ENCODE measurements around the gene TBX19. TPM values are rescaled to one million over a fixed set of nuclear protein-coding genes. Genes with fewer than 3 reads are reported as not detected.

Gene TBX19
- total RNA-seq, 1 experiment from 2014 or later = 3.0 TPM

GRCh38 chr1:168320149-168320548 lies 39.5 kb downstream of the TBX19 start:
- no peaks in the 10 kb centered on the region for H4K20me1 ChIP-seq (ENCODE audit: insufficient read depth)
- ATAC-seq (no peak), DNase-seq (ENCODE audit: low read depth, low spot score) (no peak)
- no peak overlapping the region for H2AFZ ChIP-seq (ENCODE audit: low read depth, low read length, poor library complexity, severe bottlenecking)
- no peak overlapping the region for H3K4me3 ChIP-seq (replicated peaks in 1 of 2; ENCODE audit: low read depth in 1 of 2, low read length in 2 of 2)
- no peak overlapping the region for H3K4me2 ChIP-seq (ENCODE audit: low read length)
- intact Hi-C loops (cut with micrococcal nuclease) = loop anchor here (2.0 kb wide), 1 partner anchor 85 kb away; no protein-coding TSS in a partner anchor
- H3K9me2 ChIP-seq (ENCODE audit: insufficient read depth) = no peaks in the 10 kb centered on the region
- no peak for TF ChIP-seq MAX (IDR thresholded peaks at IDR 0.05)
- TF ChIP-seq EGR1 (IDR thresholded peaks at IDR 0.05; ENCODE audit: low read depth) = no peak
- ChIA-PET RAD21 (ENCODE audit: low non-redundant PET in 1 of 2, low total read pairs in 2 of 2, uncharacterized antibody in 2 of 2, unreplicated experiment in 2 of 2) (interaction anchor here in 1 of 2 experiments (2.1 kb wide), 1 partner anchor 85 kb away, joined by 13 read pairs; no protein-coding TSS in a partner anchor), CTCF (interaction anchor here (1.2 kb wide), 1 partner anchor 85 kb away, joined by 5 read pairs; no protein-coding TSS in a partner anchor), POLR2A (no interaction called here)
- H3K27ac ChIP-seq (ENCODE audit: low read depth, low read length) = no peak overlapping the region; the same call in 1 of the 2 replicates
- H3K9ac ChIP-seq (ENCODE audit: low read length) = no peak overlapping the region
- no peaks in the 10 kb centered on the region for H3K36me3 ChIP-seq (ENCODE audit: control insufficient read depth in 1 of 2, insufficient read depth in 2 of 2, low read length in 2 of 2)
- H3K79me2 ChIP-seq (ENCODE audit: insufficient read depth, low read length) = no peaks in the 10 kb centered on the region
- no peaks in the 10 kb centered on the region for H3K27me3 ChIP-seq (ENCODE audit: insufficient read depth, low read length)
- no TSS peak for BruUV-seq (replicated peaks)
- peaks cover 13 to 28% of the 10 kb centered on the region in 2 experiments for H3K4me1 ChIP-seq (ENCODE audit: control insufficient read depth in 1 of 2, insufficient read depth in 2 of 2, low read length in 2 of 2)
- no peaks in the 10 kb centered on the region for H3K9me3 ChIP-seq (ENCODE audit: control insufficient read depth in 1 of 2, insufficient read depth in 1 of 2, low read depth in 1 of 2, low read length in 2 of 2)

GRCh38 chr1:168320800-168321450 lies 40.2 kb downstream of the TBX19 start:
- Histone ChIP-seq H3K4me1 (ENCODE audit: control insufficient read depth in 1 of 2, insufficient read depth in 2 of 2, low read length in 2 of 2) (peaks cover 13 to 28% of the 10 kb centered on the region in 2 experiments), H4K20me1 (ENCODE audit: insufficient read depth) (no peaks in the 10 kb centered on the region), H3K79me2 (ENCODE audit: insufficient read depth, low read length) (no peaks in the 10 kb centered on the region), H3K9me3 (ENCODE audit: control insufficient read depth in 1 of 2, insufficient read depth in 1 of 2, low read depth in 1 of 2, low read length in 2 of 2) (no peaks in the 10 kb centered on the region), H3K4me3 (replicated peaks in 1 of 2; ENCODE audit: low read depth in 1 of 2, low read length in 2 of 2) (no peak overlapping the region; a peak in 1 of 4 replicates), H2AFZ (ENCODE audit: low read depth, low read length, poor library complexity, severe bottlenecking) (no peak overlapping the region), H3K27ac (ENCODE audit: low read depth, low read length) (peak overlapping the region; percentile 45; the same call in 1 of the 2 replicates), H3K36me3 (ENCODE audit: control insufficient read depth in 1 of 2, insufficient read depth in 2 of 2, low read length in 2 of 2) (no peaks in the 10 kb centered on the region), H3K4me2 (ENCODE audit: low read length) (peak overlapping the region; percentile 62), H3K27me3 (ENCODE audit: insufficient read depth, low read length) (no peaks in the 10 kb centered on the region), H3K9ac (ENCODE audit: low read length) (peak overlapping the region; percentile 1; the same call in 1 of the 2 replicates), H3K9me2 (ENCODE audit: insufficient read depth) (no peaks in the 10 kb centered on the region)
- peak; percentile 93 for ATAC-seq
- peak; percentile 71 for DNase-seq (ENCODE audit: low read depth, low spot score)
- peak; percentile 88 for TF ChIP-seq FOSL1 (IDR thresholded peaks at IDR 0.05; ENCODE audit: low read depth)
- TF ChIP-seq CEBPB (IDR thresholded peaks at IDR 0.05; ENCODE audit: low read depth) = peak; percentile 40; the same call in 1 of the 2 replicates
- peak; percentile 86 for TF ChIP-seq JUND (IDR thresholded peaks at IDR 0.05)
- no peak for TF ChIP-seq TCF7L2 (IDR thresholded peaks at IDR 0.05; ENCODE audit: borderline replicate concordance, extremely low read depth, insufficient read depth, insufficient read length)
- TF ChIP-seq EZH2phosphoT487 (IDR thresholded peaks at IDR 0.05; ENCODE audit: borderline replicate concordance) = no peak
- 0 out of 2 replicates have a peak, but pooled peaks have one; percentile 21 for TF ChIP-seq ATF3 (IDR thresholded peaks at IDR 0.05)
- TF ChIP-seq POLR2A (IDR thresholded peaks at IDR 0.05; ENCODE audit: borderline replicate concordance, extremely low read depth, insufficient read depth, insufficient read length) = no peak
- TF ChIP-seq SIN3A (IDR thresholded peaks at IDR 0.05; ENCODE audit: low read depth) = 0 out of 2 replicates have a peak, but pooled peaks have one; percentile 36
- TF ChIP-seq ZFX (IDR thresholded peaks at IDR 0.05) = no peak
- TF ChIP-seq SRF (IDR thresholded peaks at IDR 0.05; ENCODE audit: low read depth) = no peak
- TF ChIP-seq CBX3 (IDR thresholded peaks at IDR 0.05; ENCODE audit: low read depth) = no peak; the same call in 1 of the 2 replicates
- TF ChIP-seq POLR2AphosphoS5 (IDR thresholded peaks at IDR 0.05; ENCODE audit: low read depth, low read length) = no peak
- no peak for TF ChIP-seq EGR1 (IDR thresholded peaks at IDR 0.05; ENCODE audit: low read depth)
- no peak for TF ChIP-seq YY1 (IDR thresholded peaks at IDR 0.05; ENCODE audit: extremely low read depth, insufficient replicate concordance, low read depth, low read length)
- peak; percentile 34; the same call in 1 of the 2 replicates for TF ChIP-seq RAD21 (IDR thresholded peaks at IDR 0.05; ENCODE audit: low read depth)
- TF ChIP-seq SP1 (IDR thresholded peaks at IDR 0.05; ENCODE audit: low read depth) = peak; percentile 72
- no TSS peak for BruUV-seq (replicated peaks)
- ChIA-PET POLR2A (no interaction called here), RAD21 (ENCODE audit: low non-redundant PET in 1 of 2, low total read pairs in 2 of 2, uncharacterized antibody in 2 of 2, unreplicated experiment in 2 of 2) (interaction anchor here in 1 of 2 experiments (2.1 kb wide), 1 partner anchor 86 kb away, joined by 13 read pairs; no protein-coding TSS in a partner anchor), CTCF (interaction anchor here (1.4 to 2.2 kb wide), 3 partner anchors 10 to 86 kb away, joined by 3 to 17 read pairs (median 12); no protein-coding TSS in a partner anchor)
- intact Hi-C loops (cut with micrococcal nuclease) = loop anchor here (2.0 kb wide), 1 partner anchor 86 kb away; no protein-coding TSS in a partner anchor

Data from HCT116 (cell line).